Mononuclear cell (primary cell): Measurements from ENCODE around the gene RAB8B. TPM values are rescaled to one million over a fixed set of nuclear protein-coding genes. Genes with fewer than 3 reads are reported as not detected.
A peak's percentile ranks its signal among the peaks of the same experiment; 100 is the strongest.

Experiments
- H3K27me3 ChIP-seq: 2 replicates; pipeline ENCODE4 v1.6.0; 2011; ENCODE audit warnings: low read length, control low read depth; ENCODE audit not compliant: insufficient read depth
- H3K4me1 ChIP-seq: 2 replicates; pipeline ENCODE4 v1.5.1; 2011; ENCODE audit warnings: mild to moderate bottlenecking, low read length, control low read depth; ENCODE audit not compliant: insufficient read depth
- H3K4me3 ChIP-seq: 2 replicates; pipeline ENCODE4 v1.5.1; 2011; ENCODE audit warnings: mild to moderate bottlenecking, low read length, moderate library complexity
- H3K9me3 ChIP-seq: 2 replicates; pipeline ENCODE4 v1.5.1; 2011; ENCODE audit warnings: low read depth, mild to moderate bottlenecking, control low read depth, low read length
- total RNA-seq: library from RNA; depleted of rRNA; stranded (reverse); fragments of >200 nt; gene quantifications from one replicate; pipeline ENCODE4 v1.2.3, GENCODE V29; 2012

RAB8B gene
- 163 TPM for total RNA-seq

DNA sequence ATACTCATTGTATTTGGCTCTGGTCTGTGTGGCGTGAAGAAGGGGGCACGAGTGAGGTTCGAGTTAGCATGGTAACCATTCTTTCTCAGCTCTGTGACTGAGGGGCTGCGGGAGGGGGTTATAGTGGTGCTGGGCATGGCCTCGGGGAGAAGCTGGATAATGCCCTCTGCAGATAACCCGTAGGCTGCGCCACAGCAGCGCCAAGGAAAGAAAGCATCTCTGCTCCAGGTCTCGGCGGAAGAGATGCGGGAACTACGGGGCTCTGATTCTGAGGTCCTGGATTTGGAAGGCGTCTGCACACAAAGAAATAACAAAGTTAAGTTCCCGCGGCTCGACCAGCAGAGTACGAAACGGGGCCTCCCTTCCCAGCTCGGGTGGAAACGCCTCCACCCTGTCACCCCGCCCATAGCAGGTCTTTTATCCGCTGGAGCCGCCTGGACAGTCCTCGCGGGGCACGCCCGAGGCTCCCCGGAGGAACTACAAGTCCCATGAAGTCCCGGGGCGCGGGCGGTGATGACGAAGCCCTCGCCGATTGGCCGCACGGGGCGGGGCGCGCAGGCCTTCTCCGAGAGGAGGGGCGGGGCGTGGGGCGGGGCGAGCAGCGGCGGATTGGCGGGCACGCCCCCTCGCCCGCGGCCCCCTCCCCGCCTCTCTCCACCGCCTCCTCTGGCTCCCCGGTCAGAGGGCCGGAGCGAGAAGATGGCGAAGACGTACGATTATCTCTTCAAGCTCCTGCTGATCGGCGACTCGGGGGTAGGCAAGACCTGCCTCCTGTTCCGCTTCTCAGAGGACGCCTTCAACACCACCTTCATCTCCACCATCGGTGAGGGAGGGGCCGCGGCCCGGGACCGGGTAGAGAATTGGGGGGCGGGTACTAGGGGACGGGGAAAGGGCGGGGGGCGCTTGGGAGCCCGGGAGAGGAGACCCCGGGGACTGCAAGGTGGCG lies at the start of gene RAB8B:
RAB8B (plus strand) TSS at position 681 of the 946 bp plus-strand sequence; CDS start at position 700, 19 bp downstream.
- no peaks in the 10 kb centered on the region for H3K27me3 ChIP-seq

DNA sequence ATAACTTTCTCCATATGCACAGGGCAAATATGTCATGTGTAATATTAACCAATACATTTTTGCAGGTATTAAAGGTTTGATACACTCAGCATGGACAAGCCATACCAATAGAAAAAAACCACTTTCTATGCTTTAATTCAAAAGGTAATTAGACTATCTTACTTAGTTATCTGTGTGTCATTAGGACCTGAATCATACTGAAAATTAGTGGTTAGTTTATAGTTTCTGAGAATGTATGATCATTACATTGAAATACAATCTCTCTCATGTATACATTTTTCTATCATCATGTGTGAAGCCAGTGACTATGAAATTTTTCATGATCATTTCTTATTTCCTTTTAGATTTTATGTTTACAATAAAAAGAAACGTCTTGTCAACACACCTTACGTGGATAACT lies 48.5 kb upstream of the RAB8B start:
- Histone ChIP-seq H3K27me3 (no peaks in the 10 kb centered on the region), H3K4me1 (peaks cover 5% of the 10 kb centered on the region), H3K9me3 (no peaks in the 10 kb centered on the region), H3K4me3 (no peak overlapping the region)

More for the DNA sequence above, at the start of gene RAB8B:
- Histone ChIP-seq H3K4me3 (peak within 1 kb of the TSS; percentile 89), H3K4me1 (peaks cover 45% of the 10 kb centered on the region), H3K9me3 (no peaks in the 10 kb centered on the region)

DNA sequence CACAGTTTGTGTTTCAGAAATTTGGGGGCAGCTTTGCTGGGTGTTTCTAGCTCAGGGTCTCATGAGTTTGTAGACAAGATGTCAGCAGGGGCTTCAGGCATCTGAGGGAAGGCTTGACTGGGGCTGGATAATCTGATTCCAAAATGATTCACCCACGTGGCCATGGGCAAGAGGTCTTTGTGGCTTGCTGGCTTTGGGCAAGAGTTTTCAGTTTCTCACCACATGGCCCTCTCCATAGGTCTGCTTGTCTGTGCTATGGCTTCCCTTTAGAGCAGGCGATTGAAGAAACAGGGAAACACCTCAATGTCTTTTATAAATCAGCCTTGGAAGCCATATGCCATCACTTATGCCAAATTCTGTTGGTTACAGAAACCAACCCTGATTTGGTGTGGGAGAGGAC lies 44.0 kb upstream of the RAB8B start:
- H3K9me3 ChIP-seq, result no peaks in the 10 kb centered on the region
- no peaks in the 10 kb centered on the region for H3K27me3 ChIP-seq
- no peaks in the 10 kb centered on the region for H3K4me1 ChIP-seq
- H3K4me3 ChIP-seq, result no peak overlapping the region

DNA sequence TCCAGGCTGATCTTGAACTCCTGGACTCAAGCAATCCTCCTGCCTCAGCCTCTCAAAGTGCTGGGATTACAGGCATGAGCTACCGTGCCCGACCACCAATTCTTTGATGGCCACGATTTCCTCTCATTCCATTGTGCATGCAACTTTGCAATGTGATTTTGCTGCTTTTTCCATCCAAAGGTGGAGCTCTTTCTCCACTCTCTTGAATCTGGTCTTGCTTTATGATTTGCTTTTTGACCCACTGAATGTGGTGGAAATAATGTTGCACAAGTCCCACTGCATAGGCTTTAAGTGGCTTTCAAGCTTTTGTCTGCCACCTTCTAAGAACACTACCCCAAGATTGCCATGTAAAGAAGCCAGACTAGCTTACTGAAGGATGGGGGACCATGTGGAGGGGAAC lies 42.7 kb upstream of the RAB8B start:
- H3K4me1 ChIP-seq, result no peaks in the 10 kb centered on the region
- H3K4me3 ChIP-seq, result no peak overlapping the region
- H3K27me3 ChIP-seq, result no peaks in the 10 kb centered on the region
- no peaks in the 10 kb centered on the region for H3K9me3 ChIP-seq

DNA sequence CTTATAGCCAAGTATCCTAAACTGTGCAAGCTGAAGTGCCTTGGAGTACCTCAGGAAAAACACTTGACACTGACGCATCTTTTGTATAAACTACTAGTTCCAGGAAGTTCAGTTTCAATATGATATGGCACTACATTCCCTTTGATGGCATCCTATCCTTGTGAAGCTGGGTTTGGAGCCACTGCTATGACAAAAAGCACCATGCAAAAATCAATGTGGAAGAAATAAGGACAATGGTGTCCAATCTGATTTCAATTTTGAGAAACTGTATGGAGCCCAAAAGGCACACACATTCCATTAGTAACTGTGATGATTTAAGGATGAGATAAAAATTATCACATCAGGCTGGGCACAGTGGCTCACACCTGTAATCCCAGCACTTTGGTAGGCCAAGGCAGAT lies 37.7 kb upstream of the RAB8B start:
- peaks cover 4% of the 10 kb centered on the region for H3K4me1 ChIP-seq
- no peaks in the 10 kb centered on the region for H3K9me3 ChIP-seq
- no peak overlapping the region for H3K4me3 ChIP-seq
- no peaks in the 10 kb centered on the region for H3K27me3 ChIP-seq

DNA sequence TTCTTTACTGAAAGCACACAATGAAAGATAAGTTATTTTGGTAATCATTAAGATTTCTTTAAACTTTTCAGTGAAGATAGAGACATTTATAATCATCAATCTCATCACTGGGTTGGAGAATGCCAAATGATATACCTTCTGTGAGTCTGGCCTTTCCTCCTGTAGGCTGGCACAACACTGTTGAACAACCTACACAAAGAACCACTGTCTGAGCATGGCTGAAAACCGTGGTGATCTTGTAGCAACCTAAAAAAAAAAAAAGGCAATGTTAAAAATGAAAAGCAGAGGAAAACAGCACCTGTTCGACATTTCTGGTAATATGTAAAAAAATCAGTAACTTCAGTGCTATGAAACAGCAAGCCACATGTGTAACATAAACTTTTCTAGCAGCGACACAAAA lies 33.9 kb upstream of the RAB8B start:
- H3K9me3 ChIP-seq, result no peaks in the 10 kb centered on the region
- no peak overlapping the region for H3K4me3 ChIP-seq
- H3K27me3 ChIP-seq, result no peaks in the 10 kb centered on the region
- H3K4me1 ChIP-seq, result peaks cover 13% of the 10 kb centered on the region

DNA sequence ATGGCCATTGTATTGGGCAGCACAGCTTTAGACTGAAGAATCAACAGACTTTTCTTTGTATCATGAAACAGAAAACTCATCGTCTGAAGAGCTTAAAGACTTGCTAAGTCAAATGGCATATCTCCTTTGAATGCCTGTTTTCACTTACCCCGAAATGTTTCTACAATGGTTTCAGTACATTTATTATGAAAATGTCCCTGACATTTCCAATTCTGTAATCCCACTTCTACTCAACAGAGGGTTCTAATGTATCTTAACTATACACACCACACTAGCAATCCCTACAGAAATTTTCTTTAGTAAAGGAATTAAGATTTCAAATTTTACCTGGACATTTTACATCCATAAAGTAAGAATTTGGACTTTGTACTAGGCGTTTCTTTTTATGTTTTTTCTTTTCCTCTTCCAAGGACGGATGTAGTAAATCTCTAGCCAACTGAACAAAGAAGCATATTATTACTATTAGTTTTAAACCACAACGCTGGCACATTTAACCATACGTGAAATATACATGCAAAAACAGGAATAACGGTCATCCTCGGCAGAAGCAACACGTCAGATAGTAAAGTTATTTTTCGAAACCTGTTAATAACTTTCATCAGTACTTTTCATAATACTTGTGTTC lies 33.2 kb upstream of the RAB8B start:
- Histone ChIP-seq H3K4me1 (peaks cover 13% of the 10 kb centered on the region), H3K4me3 (peak overlapping the region; percentile 99), H3K9me3 (no peaks in the 10 kb centered on the region)

DNA sequence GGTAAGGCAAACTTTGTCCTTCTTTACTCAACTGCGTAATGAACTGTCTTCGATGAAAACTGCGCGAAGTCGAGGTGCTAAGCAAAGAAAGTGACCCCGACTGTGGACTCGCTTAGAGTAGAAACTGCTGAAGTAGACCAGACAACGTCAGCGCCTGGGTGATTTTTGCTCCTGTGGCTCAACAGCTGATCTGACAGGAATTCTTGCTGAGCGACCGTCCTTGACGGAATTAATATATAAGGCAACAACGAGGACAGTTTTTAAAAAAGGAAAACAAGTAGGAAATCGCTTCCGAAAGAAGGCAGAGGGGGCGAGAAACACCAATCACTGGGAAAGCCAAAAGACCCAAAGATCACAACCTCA lies 32.7 kb upstream of the RAB8B start:
- Histone ChIP-seq H3K4me3 (peak overlapping the region; percentile 99), H3K4me1 (peaks cover 13% of the 10 kb centered on the region)

More for the DNA sequence above, 33.2 kb upstream of the RAB8B start:
- no peaks in the 10 kb centered on the region for H3K27me3 ChIP-seq

DNA sequence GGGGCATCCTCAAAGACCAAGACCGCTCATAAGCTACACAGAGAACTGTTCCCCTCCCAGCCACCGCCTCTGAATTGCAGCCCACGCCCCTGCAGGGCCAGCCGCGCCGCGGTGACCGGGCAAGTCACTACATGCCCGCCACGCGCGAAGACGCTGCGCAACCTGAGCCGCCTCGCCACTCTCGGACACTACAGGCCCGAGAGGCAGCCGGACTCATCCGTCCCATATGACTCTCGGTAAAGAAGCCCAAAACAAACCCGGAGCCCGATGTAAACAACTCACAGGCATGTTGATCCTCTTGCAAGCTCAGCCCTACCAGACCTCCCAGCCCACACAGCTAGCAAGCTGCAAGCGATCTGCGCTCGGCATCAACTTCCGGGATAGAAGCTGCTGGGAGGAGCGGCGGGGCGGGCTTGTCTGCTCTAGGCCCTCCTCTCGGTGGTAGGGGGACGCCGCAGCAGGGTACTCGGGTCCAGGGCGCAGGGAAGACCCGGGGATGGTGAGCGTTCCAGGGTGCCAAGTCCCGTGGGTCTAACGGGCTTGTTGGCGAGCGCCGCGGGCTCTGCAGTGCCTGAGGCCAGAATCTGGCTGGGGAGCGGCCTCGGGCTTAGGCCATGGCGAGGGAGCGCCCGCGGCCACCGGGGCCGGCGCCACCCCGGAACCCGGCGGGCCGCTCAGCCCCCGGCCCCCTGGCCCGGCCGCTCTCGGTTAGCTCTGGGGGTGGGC lies 32.1 kb upstream of the RAB8B start, which contains the start of gene RPS27L:
RPS27L (minus strand) TSS at position 360 of the 726 bp plus-strand sequence; CDS start at position 288, 72 bp downstream.
- Histone ChIP-seq H3K9me3 (no peaks in the 10 kb centered on the region), H3K4me1 (peaks cover 13% of the 10 kb centered on the region), H3K27me3 (no peaks in the 10 kb centered on the region), H3K4me3 (peak within 1 kb of the TSS; percentile 99)

More for the DNA sequence above, 32.7 kb upstream of the RAB8B start:
- Histone ChIP-seq H3K27me3 (no peaks in the 10 kb centered on the region), H3K9me3 (no peaks in the 10 kb centered on the region)

DNA sequence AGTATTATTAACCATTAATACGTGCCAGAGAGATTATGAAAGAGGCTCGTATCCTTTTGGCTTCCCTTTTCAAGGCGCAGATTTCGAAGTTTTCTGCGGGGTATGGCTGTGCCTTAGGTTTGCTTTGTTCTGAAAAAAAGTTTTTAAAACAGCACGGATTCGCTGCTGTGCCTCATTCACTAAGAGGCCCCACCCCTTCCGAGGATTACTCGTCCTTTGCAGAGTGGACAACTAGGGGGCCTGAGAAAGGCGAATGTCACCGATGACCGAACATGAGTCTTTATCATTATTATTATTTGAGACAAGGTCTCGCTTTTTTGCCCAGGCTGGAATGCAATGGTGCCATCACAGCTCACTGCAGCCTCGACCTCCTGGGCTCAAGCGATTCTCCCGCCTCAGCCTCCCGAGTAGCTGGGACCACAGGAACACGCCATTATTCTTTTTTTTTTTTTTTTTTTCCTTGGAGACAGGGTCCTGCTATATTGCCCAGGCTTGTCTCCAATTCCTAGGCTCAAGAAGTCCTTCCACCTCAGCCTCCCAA lies 31.4 kb upstream of the RAB8B start:
- Histone ChIP-seq H3K9me3 (no peaks in the 10 kb centered on the region), H3K4me3 (peak overlapping the region; percentile 99), H3K27me3 (no peaks in the 10 kb centered on the region), H3K4me1 (peaks cover 13% of the 10 kb centered on the region)

DNA sequence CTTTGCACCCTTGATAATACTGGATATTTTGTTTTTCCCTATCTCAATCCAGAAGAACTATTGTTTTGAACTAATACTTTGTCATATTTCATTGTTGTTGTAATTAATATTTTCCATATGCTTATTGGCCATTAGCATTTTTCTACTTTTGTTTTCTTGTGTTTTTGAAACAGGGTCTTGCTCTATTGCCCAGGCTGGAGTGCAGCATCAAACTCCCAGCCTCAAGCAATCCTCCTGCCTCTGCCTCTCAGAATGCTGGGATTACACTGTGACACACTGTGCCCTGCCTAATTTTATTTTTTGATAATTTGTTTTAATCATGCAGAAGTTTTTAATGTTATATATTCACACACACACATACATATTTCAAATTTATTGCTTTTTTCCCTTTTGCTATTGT lies 28.8 kb upstream of the RAB8B start:
- Histone ChIP-seq H3K27me3 (no peaks in the 10 kb centered on the region), H3K4me3 (no peak overlapping the region), H3K4me1 (peaks cover 13% of the 10 kb centered on the region)

DNA sequence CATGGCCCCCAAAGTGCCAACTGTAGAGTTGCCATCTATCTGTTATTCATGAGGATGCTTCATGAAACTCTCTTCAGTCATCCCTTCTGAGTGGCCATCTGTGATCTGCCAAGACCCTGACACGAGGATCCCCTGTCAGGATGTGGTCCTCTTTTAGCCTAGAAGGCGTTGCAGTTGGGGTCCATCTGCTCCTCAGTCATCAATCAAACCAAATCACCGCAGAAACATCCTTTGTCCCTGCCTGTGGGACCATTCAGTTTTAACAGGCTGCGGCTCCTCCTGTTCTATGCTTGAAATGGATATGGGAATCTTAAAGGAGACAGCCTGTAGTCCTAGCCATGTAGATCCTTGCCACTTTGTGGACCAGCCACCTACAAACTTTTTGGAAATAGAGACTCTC lies 26.2 kb upstream of the RAB8B start:
- H3K27me3 ChIP-seq, result no peaks in the 10 kb centered on the region
- peaks cover 5% of the 10 kb centered on the region for H3K4me1 ChIP-seq
- no peak overlapping the region for H3K4me3 ChIP-seq
- no peaks in the 10 kb centered on the region for H3K9me3 ChIP-seq

More for the DNA sequence above, 28.8 kb upstream of the RAB8B start:
- H3K9me3 ChIP-seq, result no peaks in the 10 kb centered on the region

DNA sequence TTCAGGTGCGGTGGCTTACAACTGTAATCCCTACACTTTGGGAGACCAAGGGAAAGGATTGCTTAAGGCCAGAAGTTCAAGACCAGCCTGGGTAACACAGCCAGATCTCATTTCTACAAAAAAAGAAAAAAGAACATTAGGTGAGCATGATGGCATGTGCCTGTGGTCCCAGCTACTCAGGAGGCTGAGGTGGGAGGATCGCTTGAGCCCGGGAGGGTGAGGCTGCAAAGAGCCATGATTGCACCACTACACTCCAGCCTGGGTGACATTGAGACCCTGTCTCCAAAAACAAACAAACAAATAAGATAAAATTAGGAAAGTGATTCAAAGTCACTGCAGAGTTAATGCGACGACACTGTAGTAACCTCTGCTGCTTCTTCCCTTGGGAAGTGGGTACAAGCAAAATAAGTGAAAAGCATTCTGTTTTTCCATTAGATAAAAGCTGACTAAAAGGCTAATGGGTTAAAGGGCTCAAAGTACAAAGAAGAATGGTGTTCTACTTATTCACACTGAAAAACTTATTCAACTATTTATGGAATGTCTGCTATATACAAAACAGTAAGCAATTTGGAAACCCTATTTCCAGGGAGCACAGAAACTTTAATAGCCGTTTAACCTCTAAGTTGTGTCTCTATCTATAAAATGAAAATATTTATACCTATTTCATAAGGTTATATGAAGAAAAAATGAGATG lies 24.1 kb upstream of the RAB8B start:
- Histone ChIP-seq H3K9me3 (no peaks in the 10 kb centered on the region), H3K4me3 (no peak overlapping the region)

DNA sequence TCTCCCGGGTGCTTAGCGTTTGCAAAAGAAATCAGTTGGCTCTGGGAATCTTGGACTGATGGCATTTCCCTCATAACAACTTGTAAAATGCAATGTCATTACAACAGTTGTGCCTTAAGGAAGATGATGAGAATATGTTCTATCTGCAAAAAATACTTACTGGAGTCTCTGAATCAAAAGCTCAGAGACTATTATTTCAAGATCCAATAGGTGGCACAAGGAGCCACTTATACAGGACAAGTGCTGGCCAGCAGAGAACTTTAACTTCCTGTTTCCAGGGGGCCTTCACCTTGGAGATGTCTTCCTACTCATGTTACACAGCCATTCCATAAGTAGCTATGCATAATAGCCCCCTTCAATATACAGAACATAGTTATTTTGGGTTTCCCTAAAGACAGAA lies 23.2 kb upstream of the RAB8B start:
- no peaks in the 10 kb centered on the region for H3K4me1 ChIP-seq
- no peaks in the 10 kb centered on the region for H3K9me3 ChIP-seq
- no peak overlapping the region for H3K4me3 ChIP-seq
- no peaks in the 10 kb centered on the region for H3K27me3 ChIP-seq

More for the DNA sequence above, 24.1 kb upstream of the RAB8B start:
- Histone ChIP-seq H3K4me1 (no peaks in the 10 kb centered on the region), H3K27me3 (no peaks in the 10 kb centered on the region)
